Hindlimb muscle (tissue), 1 donor: ENCODE results near the gene ECSCR. TPM values are rescaled to one million over a fixed set of nuclear protein-coding genes. Genes with fewer than 3 reads are reported as not detected.
"Not testable (repeated sequence)": the region's sequence is repeated elsewhere in the genome, so short reads cannot be mapped to it uniquely, and the experiment has no call there.

Experiments used
- DNase-seq: peaks from one replicate; pipeline ENCODE4 v3.0.0-alpha.2; 2013
- polyA plus RNA-seq: library from polyadenylated mRNA; unstranded; fragments of 120-200 nt; gene quantifications from one replicate; pipeline ENCODE4 v1.2.1, GENCODE V29; 2013; ENCODE audit not compliant: insufficient read length

The ECSCR gene
- polyA plus RNA-seq, 1 donor, result 29.6 TPM

GRCh38 chr5:139410993-139411828 lies 51.3 kb downstream of the ECSCR start:
- no peak for DNase-seq

DNA sequence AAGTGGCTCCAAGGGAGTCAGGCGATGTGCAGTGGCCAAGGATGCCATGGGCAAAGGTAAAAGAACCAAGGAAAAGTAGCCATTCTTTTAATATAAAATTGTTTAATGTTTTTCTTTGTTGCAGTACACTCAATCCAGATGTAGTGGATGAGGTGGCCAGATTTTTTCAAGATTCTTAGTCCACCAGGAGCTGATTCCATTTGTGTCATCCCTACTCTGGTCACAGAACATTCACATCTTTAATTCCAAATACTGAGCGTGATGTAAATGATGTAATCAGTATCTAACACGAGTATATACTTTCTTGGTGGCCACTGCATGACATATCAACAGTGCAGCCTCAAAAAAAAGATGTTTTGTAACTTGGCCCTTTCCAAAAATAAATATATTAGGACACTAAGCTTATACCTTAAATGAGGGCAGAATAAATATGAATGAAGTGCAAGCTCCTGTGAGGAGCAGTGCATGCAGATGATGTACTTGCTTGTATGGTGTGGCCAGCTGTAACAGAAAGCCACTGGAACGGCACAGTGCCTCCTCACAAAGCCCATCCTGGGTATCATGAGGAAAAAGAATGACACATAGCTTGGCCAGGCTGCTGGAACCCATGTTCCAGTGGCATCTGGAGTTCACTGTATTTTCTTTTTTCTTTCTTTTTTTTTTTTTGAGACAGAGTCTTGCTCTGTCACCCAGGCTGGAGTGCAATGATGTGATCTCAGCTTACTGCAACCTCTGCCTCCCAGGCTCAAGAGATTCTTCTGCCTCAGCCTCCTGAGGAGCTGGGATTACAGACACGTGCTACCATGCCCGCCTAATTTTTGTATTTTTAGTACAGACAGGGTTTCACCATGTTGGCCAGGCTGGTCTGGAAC lies 52.2 kb downstream of the ECSCR start:
- DNase-seq, result no peak

- not testable (repeated sequence) for DNase-seq
Measured at GRCh38 chr5:139409116-139409515, 53.4 kb downstream of the ECSCR start.

- DNase-seq, result no peak
Measured at GRCh38 chr5:139408191-139408590, 54.4 kb downstream of the ECSCR start.

- DNase-seq, result no peak
Measured at GRCh38 chr5:139407517-139407916, 55.0 kb downstream of the ECSCR start.

GRCh38 chr5:139406963-139407362 lies 55.6 kb downstream of the ECSCR start:
- no peak for DNase-seq

DNA sequence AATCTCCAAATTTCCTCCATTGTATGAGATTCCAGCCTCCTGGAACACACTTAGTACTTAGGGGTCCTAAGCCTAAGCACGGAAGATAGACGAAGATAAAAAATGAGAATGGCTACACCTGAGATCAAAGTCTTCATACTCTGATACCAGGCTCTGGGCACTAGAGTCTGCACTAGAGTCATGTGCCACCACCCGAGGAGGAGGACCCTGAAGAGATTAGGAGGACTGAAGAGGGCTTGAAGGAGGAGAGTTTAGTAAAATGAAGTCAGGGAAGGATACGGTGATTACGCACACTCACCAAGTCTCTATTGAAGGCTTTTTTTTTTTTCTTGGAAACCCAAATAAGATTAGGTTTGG lies 58.1 kb downstream of the ECSCR start:
- no peak for DNase-seq

GRCh38 chr5:139403787-139404483 lies 58.6 kb downstream of the ECSCR start, which contains the start of gene SPATA24:
Gene SPATA24, minus strand, starts transcription at chr5:139404089. Its CDS starts 29 bp downstream, at chr5:139404060.
- peak; percentile 98 for DNase-seq

GRCh38 chr5:139403418-139403786 lies 59.1 kb downstream of the ECSCR start:
- DNase-seq, result no peak

DNA sequence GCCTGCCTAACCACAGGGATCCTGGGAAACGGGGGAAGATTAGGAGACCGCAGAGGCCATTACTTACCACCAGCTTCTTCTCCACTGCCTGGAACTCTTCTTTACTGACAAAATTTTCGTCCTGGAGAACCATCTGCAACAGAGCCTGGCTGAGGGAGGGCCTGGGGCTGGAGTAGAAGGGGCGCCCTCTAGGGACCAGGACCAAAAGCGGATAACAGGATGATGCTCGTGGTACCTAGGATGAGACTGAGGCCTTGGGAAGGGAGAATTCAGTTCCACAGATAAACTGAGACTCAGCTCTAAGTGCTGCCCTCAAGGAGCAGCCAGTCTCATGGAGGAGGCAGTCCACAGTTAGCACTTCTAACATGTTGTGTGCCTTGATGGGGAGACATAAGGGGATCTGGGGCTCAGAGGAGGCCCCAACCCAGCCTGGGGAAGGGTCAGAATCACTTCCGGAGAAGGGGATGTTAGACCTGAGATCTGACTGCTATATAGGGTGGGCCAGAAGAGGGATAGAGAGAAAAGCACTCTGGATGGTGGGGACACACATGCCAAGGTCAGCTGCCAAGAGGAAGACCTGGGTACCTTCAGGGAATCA lies 59.9 kb downstream of the ECSCR start:
- DNase-seq, result no peak

GRCh38 chr5:139401546-139401945 lies 61.0 kb downstream of the ECSCR start:
- DNase-seq, result no peak

DNA sequence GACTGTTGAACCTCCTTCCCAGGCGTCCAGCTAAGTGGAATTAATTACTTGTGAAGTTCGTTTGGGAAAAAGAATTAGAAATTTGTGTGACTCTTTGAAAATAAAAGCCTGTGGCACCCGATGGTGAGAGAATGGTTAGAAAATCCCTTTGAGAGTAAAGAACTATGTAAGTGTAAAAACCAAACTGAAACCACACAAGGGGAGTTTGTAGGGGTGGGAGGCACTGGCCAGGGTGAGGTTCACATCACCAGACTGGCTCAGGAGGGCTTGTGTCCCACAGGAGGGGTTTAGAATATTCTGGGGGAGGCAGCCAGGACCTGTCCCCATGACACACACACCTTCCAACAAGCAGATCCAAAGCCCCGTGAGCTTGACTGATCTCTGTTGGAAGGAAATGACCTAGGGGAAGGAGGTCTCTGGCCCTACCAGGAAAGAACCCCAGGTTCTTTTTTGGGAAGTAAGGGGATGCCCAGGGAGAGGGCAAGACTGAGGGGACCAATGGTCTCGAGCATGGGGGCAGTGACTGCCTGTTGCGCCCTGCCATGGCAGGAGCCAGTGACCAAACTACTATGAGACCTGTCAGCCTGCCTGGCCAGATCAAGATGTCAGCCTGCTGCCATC lies 62.9 kb downstream of the ECSCR start:
- no peak for DNase-seq

Other genes starting within 250 kb of the ECSCR start
- 262 TPM for gene MATR3, start 169.0 kb downstream of the ECSCR start, polyA plus RNA-seq
- gene PAIP2, start 120.9 kb downstream of the ECSCR start, polyA plus RNA-seq, result 106 TPM
- 0.48 TPM for gene SLC23A1, start 79.4 kb downstream of the ECSCR start, polyA plus RNA-seq
- 0.53 TPM for gene MZB1, start 72.8 kb downstream of the ECSCR start, polyA plus RNA-seq
- 55.2 TPM for gene PROB1, start 67.6 kb downstream of the ECSCR start, polyA plus RNA-seq
- gene SPATA24, start 58.7 kb downstream of the ECSCR start, polyA plus RNA-seq, result 14.9 TPM
- gene DNAJC18, start 23.2 kb downstream of the ECSCR start, polyA plus RNA-seq, result 23.0 TPM
- not detected for gene SMIM33, start 8.3 kb upstream of the ECSCR start, polyA plus RNA-seq
- 49.0 TPM for gene STING1, start 20.0 kb upstream of the ECSCR start, polyA plus RNA-seq
- 112 TPM for gene UBE2D2, start 98.6 kb upstream of the ECSCR start, polyA plus RNA-seq
- gene CXXC5, start 185.6 kb upstream of the ECSCR start, polyA plus RNA-seq, result 95.0 TPM